RWPE2 (cell line): Measurements from ENCODE around the gene RPL13A.

ENCODE experiments used
- ATAC-seq: fragments of 200-7000 bp; cut with Tn5 transposase; 3 replicates; pipeline ENCODE4 v1.9.1; 2021; ENCODE audit warnings: low read depth
- DNase-seq: peaks from one replicate; pipeline ENCODE4 v3.0.0-alpha.2; 2020; ENCODE audit warnings: low spot score
- H3K27ac ChIP-seq: fragments of 450-650 bp; 2 replicates; pipeline ENCODE4 v1.5.1; 2017; ENCODE audit warnings: mild to moderate bottlenecking; ENCODE audit not compliant: poor library complexity, severe bottlenecking
- H3K27me3 ChIP-seq: fragments of 250-450 bp; sonication (Bioruptor Pico); 2 replicates; pipeline ENCODE4 v1.5.1; 2021; ENCODE audit warnings: mild to moderate bottlenecking, moderate library complexity; ENCODE audit not compliant: insufficient read depth, poor library complexity, severe bottlenecking
- H3K36me3 ChIP-seq: fragments of 250-450 bp; sonication (Bioruptor Pico); 2 replicates; pipeline ENCODE4 v1.5.1; 2020; ENCODE audit warnings: low read depth, mild to moderate bottlenecking, moderate library complexity
- H3K4me1 ChIP-seq: fragments of 250-450 bp; sonication (Bioruptor Pico); 2 replicates; pipeline ENCODE4 v1.5.1; 2021; ENCODE audit warnings: mild to moderate bottlenecking, moderate library complexity; ENCODE audit not compliant: insufficient read depth, poor library complexity, severe bottlenecking
- H3K4me3 ChIP-seq: fragments of 250-450 bp; sonication (Bioruptor Pico); 2 replicates; pipeline ENCODE4 v1.5.1; 2021; ENCODE audit warnings: mild to moderate bottlenecking, moderate library complexity; ENCODE audit not compliant: severe bottlenecking
- H3K9me3 ChIP-seq: fragments of 250-450 bp; sonication (Bioruptor Pico); 2 replicates; pipeline ENCODE4 v1.5.1; 2021; ENCODE audit warnings: mild to moderate bottlenecking, moderate library complexity; ENCODE audit not compliant: severe bottlenecking
- CTCF ChIP-seq: fragments of 450-650 bp; IDR thresholded peaks from one replicate; pipeline ENCODE4 v1.5.1; 2017; ENCODE audit warnings: mild to moderate bottlenecking, moderate library complexity; ENCODE audit not compliant: poor library complexity, severe bottlenecking

Gene RPL13A

GRCh38 chr19:49524812-49525455, 37.5 kb downstream of the RPL13A start:
- no peak for TF ChIP-seq CTCF
- no peaks in the 10 kb centered on the region for H3K4me1 ChIP-seq
- H3K27me3 ChIP-seq: no peaks in the 10 kb centered on the region
- no peak overlapping the region for H3K4me3 ChIP-seq
- H3K9me3 ChIP-seq: no peaks in the 10 kb centered on the region
- no peaks in the 10 kb centered on the region for H3K36me3 ChIP-seq
- DNase-seq (no peak), ATAC-seq (no peak)
- H3K27ac ChIP-seq: no peak overlapping the region

- no peak for ATAC-seq
- no peak for DNase-seq
Observed at GRCh38 chr19:49528211-49528771, 40.9 kb downstream of the RPL13A start.

DNA sequence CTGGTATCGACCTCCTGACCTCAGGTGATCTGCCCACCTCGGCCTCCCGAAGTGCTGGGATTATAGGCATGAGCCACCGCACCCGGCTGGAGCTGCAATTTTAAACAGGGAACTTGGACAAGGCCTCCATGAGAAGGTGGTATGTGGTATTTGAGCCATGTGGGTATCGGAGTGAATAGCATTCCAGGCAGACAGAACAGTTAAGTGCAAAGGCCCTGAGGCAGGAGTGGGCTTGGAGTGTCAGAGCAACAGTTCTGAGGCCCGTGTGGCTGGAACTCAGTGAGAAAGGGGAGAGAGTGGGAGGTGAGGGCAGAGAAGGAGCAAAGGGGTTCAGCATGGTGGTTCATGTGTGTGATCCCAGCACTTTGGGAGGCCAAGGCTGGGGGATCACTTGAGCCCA, 43.3 kb downstream of the RPL13A start:
- H3K27ac ChIP-seq: no peak overlapping the region
- no peaks in the 10 kb centered on the region for H3K9me3 ChIP-seq
- H3K36me3 ChIP-seq: no peaks in the 10 kb centered on the region
- no peaks in the 10 kb centered on the region for H3K27me3 ChIP-seq
- no peaks in the 10 kb centered on the region for H3K4me1 ChIP-seq
- DNase-seq (no peak), ATAC-seq (no peak)
- no peak for TF ChIP-seq CTCF
- no peak overlapping the region for H3K4me3 ChIP-seq

More at GRCh38 chr19:49528211-49528771, 40.9 kb downstream of the RPL13A start:
- H3K27ac ChIP-seq: no peak overlapping the region
- no peaks in the 10 kb centered on the region for H3K36me3 ChIP-seq
- peak overlapping the region; percentile 26 for H3K4me3 ChIP-seq
- no peaks in the 10 kb centered on the region for H3K9me3 ChIP-seq
- H3K4me1 ChIP-seq: no peaks in the 10 kb centered on the region
- no peak for TF ChIP-seq CTCF
- no peaks in the 10 kb centered on the region for H3K27me3 ChIP-seq

DNA sequence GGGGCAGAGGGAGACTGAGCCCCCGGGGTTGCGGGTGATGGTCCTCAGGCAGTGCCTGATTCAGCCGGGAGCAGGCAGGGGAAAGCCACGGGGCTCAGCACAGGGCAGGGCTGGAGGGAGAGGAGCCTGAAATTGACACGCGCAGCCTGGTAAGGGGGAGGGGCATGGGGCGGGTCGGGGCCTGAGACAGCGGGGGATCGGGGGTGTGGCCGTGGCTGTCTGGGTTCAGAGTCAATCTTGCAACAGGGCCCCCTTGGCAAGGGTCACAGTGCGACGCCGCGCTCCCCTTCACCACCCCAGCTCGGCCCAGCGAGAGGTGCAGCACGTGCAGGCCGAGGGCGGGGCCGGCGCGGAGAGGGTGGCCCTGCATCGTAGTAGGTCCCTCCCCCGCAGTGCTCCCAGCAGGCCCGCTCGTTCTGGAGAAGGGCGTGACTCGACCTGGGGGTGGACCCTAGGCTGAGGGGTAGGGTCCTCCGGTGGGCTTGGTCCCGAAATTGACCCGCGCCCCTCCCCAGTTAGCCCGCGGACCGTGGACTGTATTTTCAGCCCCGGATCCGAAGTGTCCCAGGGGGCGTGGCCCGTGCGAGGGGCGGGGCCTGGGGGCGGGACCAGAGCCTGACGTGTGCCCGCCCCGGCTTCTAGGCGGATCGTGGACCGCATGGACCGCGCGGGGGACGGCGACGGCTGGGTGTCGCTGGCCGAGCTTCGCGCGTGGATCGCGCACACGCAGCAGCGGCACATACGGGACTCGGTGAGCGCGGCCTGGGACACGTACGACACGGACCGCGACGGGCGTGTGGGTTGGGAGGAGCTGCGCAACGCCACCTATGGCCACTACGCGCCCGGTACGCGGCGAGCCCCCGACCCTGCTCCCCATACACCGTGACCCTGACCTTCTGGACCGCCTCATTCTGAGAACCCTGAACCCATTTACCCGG, 46.4 kb downstream of the RPL13A start:
- Histone ChIP-seq H3K27me3 (no peaks in the 10 kb centered on the region), H3K4me3 (peak overlapping the region; percentile 39), H3K36me3 (no peaks in the 10 kb centered on the region), H3K9me3 (no peaks in the 10 kb centered on the region), H3K4me1 (no peaks in the 10 kb centered on the region), H3K27ac (no peak overlapping the region)
- DNase-seq: no peak
- peak; percentile 87 for ATAC-seq
- peak; percentile 39 for TF ChIP-seq CTCF
